ENCODE data around the gene RAD51B.

GRCh38 chr14:68397371-68397811, 577.8 kb downstream of the RAD51B start:
- TF ChIP-seq CTCF (IDR thresholded peaks at IDR 0.05) (no peak), POLR2A (IDR thresholded peaks at IDR 0.05) (no peak)

Measured in vagina (tissue), 2 donors.